Loucy (cell line): Measurements from ENCODE around the gene LSP1.

ENCODE experiments used
- H2AFZ ChIP-seq: fragments of 200-600 bp; sonication (generic); 2 replicates; pipeline ENCODE4 v1.6.0; 2016; ENCODE audit warnings: antibody characterized with exemption, mild to moderate bottlenecking, low read length, moderate library complexity
- H3F3A ChIP-seq: fragments of 200-600 bp; 2 replicates; pipeline ENCODE4 v1.6.0; 2016; ENCODE audit warnings: antibody characterized with exemption, low read depth, mild to moderate bottlenecking
- H3K27me3 ChIP-seq: fragments of 200-600 bp; sonication (generic); 2 replicates; pipeline ENCODE4 v1.6.1; 2014; ENCODE audit warnings: low read length, mild to moderate bottlenecking; ENCODE audit not compliant: insufficient read depth, poor library complexity, severe bottlenecking
- H3K36me3 ChIP-seq: fragments of 200-600 bp; sonication (generic); 2 replicates; pipeline ENCODE4 v1.6.1; 2016; ENCODE audit warnings: low read length; ENCODE audit not compliant: insufficient read depth
- H3K4me1 ChIP-seq: fragments of 200-600 bp; sonication (generic); 2 replicates; pipeline ENCODE4 v1.5.1; 2014; ENCODE audit warnings: low read length, mild to moderate bottlenecking; ENCODE audit not compliant: insufficient read depth, poor library complexity, severe bottlenecking
- H3K4me2 ChIP-seq: fragments of 200-600 bp; sonication (generic); 2 replicates; pipeline ENCODE4 v1.6.0; 2014; ENCODE audit warnings: antibody characterized with exemption, low read length, low read depth, mild to moderate bottlenecking; ENCODE audit not compliant: poor library complexity, severe bottlenecking
- H3K4me3 ChIP-seq: fragments of 200-600 bp; sonication (generic); 2 replicates; pipeline ENCODE4 v1.5.1; 2014; ENCODE audit warnings: low read length, mild to moderate bottlenecking, mixed read lengths; ENCODE audit not compliant: poor library complexity, severe bottlenecking
- H3K79me2 ChIP-seq: fragments of 200-600 bp; sonication (generic); 2 replicates; pipeline ENCODE4 v1.6.1; 2014; ENCODE audit warnings: low read length; ENCODE audit not compliant: insufficient read depth
- H3K9ac ChIP-seq: fragments of 200-600 bp; sonication (generic); 2 replicates; pipeline ENCODE4 v1.6.0; 2014; ENCODE audit warnings: mild to moderate bottlenecking, low read depth, low read length, moderate library complexity; ENCODE audit not compliant: poor library complexity, severe bottlenecking
- H3K9me2 ChIP-seq: fragments of 200-600 bp; sonication (generic); replicated peaks from 2 replicates; pipeline ENCODE4 v1.6.1; 2016; ENCODE audit warnings: low read depth, low read length, mixed read lengths
- H3K9me3 ChIP-seq: fragments of 200-600 bp; sonication (generic); 2 replicates; pipeline ENCODE4 v1.6.1; 2014; ENCODE audit warnings: mild to moderate bottlenecking, antibody characterized with exemption, low read length, low read depth; ENCODE audit not compliant: insufficient read depth
- H4K20me1 ChIP-seq: fragments of 200-600 bp; sonication (generic); 2 replicates; pipeline ENCODE4 v1.6.0; 2014; ENCODE audit warnings: antibody characterized with exemption, low read length, mild to moderate bottlenecking; ENCODE audit not compliant: insufficient read depth, poor library complexity, severe bottlenecking
- EZH2phosphoT487 ChIP-seq: fragments of 200-600 bp; IDR thresholded peaks from 2 replicates; pipeline ENCODE4 v1.6.1; 2018; ENCODE audit warnings: antibody characterized with exemption, mild to moderate bottlenecking, moderate library complexity, borderline replicate concordance
- TF ChIP-seq, protein P1 (sequence below): fragments of 200-600 bp; sonication (generic); conservative IDR thresholded peaks from 2 replicates; pipeline ENCODE4 v1.5.1; 2014; ENCODE audit warnings: mild to moderate bottlenecking, antibody characterized with exemption, low read length

The LSP1 gene

DNA sequence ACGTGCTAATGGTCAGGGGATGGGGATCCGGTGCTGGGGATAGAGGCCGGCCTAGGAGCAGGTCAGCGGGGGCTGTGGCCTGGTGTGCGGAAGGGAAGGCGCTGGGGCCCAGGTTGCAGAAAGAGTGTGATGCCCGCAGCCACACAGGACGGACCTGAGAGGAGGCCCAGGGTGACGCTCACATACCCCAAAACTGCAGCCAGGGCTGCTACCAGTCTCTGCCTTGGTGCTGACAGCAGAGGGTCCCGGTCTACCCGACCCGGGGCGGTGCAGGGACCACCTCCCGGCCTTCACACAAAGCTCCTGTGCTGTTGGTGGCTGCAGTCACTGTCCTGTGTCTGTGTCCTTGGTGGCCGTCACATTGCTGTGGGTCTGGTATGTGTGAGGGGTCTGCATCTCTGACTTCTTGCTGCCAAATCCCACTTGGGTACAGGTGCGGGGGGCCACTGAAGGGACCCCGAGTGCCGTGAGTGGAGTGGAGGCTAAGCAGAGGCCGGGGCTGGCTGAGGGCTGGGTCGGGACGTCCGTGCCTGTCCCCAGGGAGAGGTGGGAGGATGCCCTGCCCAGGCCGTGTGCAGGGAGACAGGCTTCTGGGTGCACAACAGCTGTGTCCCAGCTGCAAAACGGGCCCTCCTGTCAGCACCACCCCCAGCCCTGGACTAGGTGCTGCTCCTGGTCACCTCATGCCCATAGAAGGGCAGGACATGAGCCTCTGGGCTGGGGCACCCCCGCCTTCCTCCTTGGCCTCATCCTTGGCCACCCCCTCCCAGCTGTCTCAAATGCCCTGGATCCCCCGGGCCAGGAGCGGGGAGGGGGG lies 1.5 kb downstream of the LSP1 start:
- H3F3A ChIP-seq = no peaks in the 10 kb centered on the region
- H3K4me3 ChIP-seq = peak overlapping the region; percentile 78
- no peaks in the 10 kb centered on the region for H3K9me2 ChIP-seq
- peak overlapping the region; percentile 72 for H3K4me2 ChIP-seq
- TF ChIP-seq EZH2phosphoT487 = no peak
- TF ChIP-seq, protein P1, sequence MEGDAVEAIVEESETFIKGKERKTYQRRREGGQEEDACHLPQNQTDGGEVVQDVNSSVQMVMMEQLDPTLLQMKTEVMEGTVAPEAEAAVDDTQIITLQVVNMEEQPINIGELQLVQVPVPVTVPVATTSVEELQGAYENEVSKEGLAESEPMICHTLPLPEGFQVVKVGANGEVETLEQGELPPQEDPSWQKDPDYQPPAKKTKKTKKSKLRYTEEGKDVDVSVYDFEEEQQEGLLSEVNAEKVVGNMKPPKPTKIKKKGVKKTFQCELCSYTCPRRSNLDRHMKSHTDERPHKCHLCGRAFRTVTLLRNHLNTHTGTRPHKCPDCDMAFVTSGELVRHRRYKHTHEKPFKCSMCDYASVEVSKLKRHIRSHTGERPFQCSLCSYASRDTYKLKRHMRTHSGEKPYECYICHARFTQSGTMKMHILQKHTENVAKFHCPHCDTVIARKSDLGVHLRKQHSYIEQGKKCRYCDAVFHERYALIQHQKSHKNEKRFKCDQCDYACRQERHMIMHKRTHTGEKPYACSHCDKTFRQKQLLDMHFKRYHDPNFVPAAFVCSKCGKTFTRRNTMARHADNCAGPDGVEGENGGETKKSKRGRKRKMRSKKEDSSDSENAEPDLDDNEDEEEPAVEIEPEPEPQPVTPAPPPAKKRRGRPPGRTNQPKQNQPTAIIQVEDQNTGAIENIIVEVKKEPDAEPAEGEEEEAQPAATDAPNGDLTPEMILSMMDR = no peak
- H3K9ac ChIP-seq = peak overlapping the region; percentile 91
- no peaks in the 10 kb centered on the region for H3K27me3 ChIP-seq
- H4K20me1 ChIP-seq = peaks cover 7% of the 10 kb centered on the region
- no peaks in the 10 kb centered on the region for H3K9me3 ChIP-seq
- H3K4me1 ChIP-seq = peaks cover 10% of the 10 kb centered on the region
- H3K79me2 ChIP-seq = peaks cover 57% of the 10 kb centered on the region; the same call in 1 of the 2 replicates
- no peak overlapping the region for H2AFZ ChIP-seq
- H3K36me3 ChIP-seq = no peaks in the 10 kb centered on the region

DNA sequence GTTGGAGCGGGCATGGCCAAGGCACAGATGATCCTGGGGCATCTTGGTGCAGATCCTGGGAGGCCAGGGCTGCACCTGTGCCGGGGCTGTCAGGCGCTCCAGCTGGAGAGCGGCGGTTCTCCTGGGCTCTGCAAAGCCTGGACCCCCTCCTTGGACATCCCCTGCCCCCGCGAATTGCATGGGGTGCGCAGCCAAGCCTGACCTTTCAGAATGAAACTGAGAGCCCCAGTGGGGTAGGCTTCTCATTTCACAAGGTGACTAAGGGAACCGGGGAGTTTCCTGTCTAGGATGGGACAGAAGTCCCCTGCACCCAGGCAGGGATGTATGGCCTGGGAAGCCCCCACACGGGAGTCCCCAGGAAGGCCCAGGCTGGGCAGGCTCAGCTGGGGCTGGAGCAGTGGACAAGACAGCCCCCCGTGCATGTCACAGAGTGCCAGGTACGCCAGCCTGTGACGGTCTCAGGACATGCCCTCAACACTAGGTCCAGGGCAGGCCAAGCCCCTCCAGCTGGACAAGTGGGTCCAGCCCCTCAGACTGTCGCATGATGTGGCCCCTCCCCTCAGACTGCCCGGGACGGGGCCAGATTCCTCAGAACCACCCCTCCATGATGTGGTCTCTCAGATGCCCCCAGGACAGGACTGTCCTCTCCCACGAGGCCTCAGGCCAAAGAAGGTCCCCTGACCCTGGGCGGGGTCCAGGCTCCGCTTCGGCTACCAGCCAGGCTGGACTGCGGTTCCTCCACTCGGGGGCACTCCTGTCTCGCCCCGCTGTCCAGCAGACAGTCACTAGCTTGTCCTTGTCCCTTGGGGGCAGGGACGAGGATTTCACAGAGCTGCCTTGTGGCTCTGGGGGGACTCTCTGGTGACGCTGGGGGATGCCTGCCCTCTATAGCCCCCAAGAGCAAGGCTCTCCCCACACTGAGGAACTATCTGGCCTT lies 2.3 kb downstream of the LSP1 start:
- Histone ChIP-seq H3K4me2 (peak overlapping the region; percentile 72), H3K9ac (peak overlapping the region; percentile 91), H2AFZ (no peak overlapping the region), H3K4me3 (peak overlapping the region; percentile 78), H3K27me3 (no peaks in the 10 kb centered on the region), H3K9me3 (no peaks in the 10 kb centered on the region), H3F3A (no peaks in the 10 kb centered on the region), H4K20me1 (peaks cover 7% of the 10 kb centered on the region), H3K36me3 (no peaks in the 10 kb centered on the region), H3K9me2 (no peaks in the 10 kb centered on the region), H3K79me2 (peaks cover 60% of the 10 kb centered on the region; the same call in 1 of the 2 replicates), H3K4me1 (peaks cover 10% of the 10 kb centered on the region)
- no peak for TF ChIP-seq EZH2phosphoT487
- TF ChIP-seq, protein P1 = no peak

DNA sequence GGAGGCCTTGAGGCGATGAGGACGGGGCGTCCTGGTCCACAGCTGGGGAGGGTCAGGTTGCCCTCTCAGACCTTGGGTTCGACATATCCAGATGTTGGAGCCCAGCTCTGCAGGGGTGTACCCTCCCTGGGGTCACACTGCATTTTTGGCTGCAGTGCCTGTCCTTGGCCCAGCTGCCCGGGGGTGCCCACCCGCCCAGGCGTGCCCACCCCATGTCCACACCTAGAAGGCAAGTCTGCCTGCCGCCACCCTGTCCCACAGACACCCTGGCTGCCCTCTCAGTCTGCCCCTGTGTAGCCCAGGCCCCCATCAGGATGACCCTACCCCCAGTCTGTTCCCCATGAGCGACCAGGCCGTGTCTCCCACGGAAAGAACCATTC lies 3.0 kb downstream of the LSP1 start:
- Histone ChIP-seq H3K4me3 (peak overlapping the region; percentile 22), H3K4me1 (peaks cover 10% of the 10 kb centered on the region), H3K9ac (peak overlapping the region; percentile 6), H2AFZ (no peak overlapping the region), H3K79me2 (peaks cover 60% of the 10 kb centered on the region; the same call in 1 of the 2 replicates), H3K9me2 (no peaks in the 10 kb centered on the region), H3K36me3 (no peaks in the 10 kb centered on the region), H3F3A (no peaks in the 10 kb centered on the region), H3K27me3 (no peaks in the 10 kb centered on the region), H3K9me3 (no peaks in the 10 kb centered on the region), H4K20me1 (peaks cover 7% of the 10 kb centered on the region), H3K4me2 (peak overlapping the region; percentile 72)
- TF ChIP-seq, protein P1 = no peak
- TF ChIP-seq EZH2phosphoT487 = no peak
